Neutrophil (primary cell): Measurements from ENCODE around the gene DGAT2.

Experiments used
- H3K27ac ChIP-seq: fragments of 200-600 bp; sonication (generic); 2 replicates; pipeline ENCODE4 v1.5.1; 2016; ENCODE audit warnings: mild to moderate bottlenecking, moderate library complexity
- H3K27me3 ChIP-seq: fragments of 200-600 bp; sonication (generic); 2 replicates; pipeline ENCODE4 v1.6.0; 2016; ENCODE audit warnings: mild to moderate bottlenecking
- H3K36me3 ChIP-seq: fragments of 200-600 bp; sonication (generic); 2 replicates; pipeline ENCODE4 v1.5.1; 2017
- H3K4me1 ChIP-seq, 2 experiments: fragments of 200-600 bp in 1 of 2; sonication (generic) in 1 of 2; 1 replicate in 1 of 2; 2 replicates in 1 of 2; pipeline versions ENCODE4 v1.5.1 to v1.6.1; 2013 to 2016; ENCODE audit warnings: low read depth in 1 of 2, low read length in 1 of 2, mild to moderate bottlenecking in 1 of 2, moderate library complexity in 1 of 2; ENCODE audit not compliant: control insufficient read depth in 1 of 2, insufficient read depth in 1 of 2
- H3K4me3 ChIP-seq, 2 experiments: fragments of 200-600 bp in 1 of 2; sonication (generic) in 1 of 2; 1 replicate in 1 of 2; 2 replicates in 1 of 2; pipeline ENCODE4 v1.5.1; 2013 to 2016; ENCODE audit warnings: low read depth in 1 of 2, low read length in 1 of 2, mild to moderate bottlenecking in 1 of 2, moderate library complexity in 1 of 2
- H3K9me3 ChIP-seq: fragments of 200-600 bp; sonication (generic); 2 replicates; pipeline ENCODE4 v1.5.1; 2016
- TF ChIP-seq, protein P1 (sequence below): fragments of 200-600 bp; sonication (generic); IDR thresholded peaks from 2 replicates; pipeline ENCODE4 v1.5.1; 2016; ENCODE audit warnings: antibody characterized with exemption

The DGAT2 gene

DNA sequence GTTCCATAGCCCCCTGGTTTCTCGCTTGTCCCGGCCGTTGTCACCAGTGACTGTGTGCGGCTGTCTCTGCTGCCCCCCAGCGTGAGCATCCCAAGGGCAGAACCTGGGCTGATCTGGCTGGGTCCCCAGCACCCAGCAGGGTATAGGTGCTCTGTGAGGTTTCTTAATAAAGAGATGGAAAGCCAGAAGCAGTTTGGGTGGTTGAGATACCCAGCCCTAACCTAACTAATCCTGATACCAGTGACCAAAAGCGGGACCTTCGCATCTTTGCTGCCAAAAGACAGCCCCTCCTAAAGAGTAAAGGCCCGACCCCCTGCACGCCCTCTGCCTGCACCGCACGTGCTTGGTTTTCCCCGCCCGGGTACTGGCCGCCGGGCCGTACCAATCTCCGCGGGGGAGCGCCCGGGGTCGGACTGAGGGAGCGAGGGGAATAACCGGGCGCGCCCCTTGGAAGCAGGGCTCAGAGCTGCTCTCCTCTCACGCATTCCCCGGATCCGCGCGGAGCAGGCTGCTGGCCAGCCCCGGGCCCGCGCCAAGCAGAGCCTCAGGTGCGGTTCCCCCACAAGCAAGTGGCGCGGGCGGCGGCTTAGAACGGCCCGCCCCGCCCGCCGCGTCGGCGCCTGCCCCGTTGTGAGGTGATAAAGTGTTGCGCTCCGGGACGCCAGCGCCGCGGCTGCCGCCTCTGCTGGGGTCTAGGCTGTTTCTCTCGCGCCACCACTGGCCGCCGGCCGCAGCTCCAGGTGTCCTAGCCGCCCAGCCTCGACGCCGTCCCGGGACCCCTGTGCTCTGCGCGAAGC lies at the start of gene DGAT2:
Gene DGAT2 (plus strand): TSS at position 667 of the 797 bp plus-strand sequence. CDS start 214 bp downstream, outside the sequence.
- TF ChIP-seq, protein P1, sequence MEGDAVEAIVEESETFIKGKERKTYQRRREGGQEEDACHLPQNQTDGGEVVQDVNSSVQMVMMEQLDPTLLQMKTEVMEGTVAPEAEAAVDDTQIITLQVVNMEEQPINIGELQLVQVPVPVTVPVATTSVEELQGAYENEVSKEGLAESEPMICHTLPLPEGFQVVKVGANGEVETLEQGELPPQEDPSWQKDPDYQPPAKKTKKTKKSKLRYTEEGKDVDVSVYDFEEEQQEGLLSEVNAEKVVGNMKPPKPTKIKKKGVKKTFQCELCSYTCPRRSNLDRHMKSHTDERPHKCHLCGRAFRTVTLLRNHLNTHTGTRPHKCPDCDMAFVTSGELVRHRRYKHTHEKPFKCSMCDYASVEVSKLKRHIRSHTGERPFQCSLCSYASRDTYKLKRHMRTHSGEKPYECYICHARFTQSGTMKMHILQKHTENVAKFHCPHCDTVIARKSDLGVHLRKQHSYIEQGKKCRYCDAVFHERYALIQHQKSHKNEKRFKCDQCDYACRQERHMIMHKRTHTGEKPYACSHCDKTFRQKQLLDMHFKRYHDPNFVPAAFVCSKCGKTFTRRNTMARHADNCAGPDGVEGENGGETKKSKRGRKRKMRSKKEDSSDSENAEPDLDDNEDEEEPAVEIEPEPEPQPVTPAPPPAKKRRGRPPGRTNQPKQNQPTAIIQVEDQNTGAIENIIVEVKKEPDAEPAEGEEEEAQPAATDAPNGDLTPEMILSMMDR, result peak; percentile 59
- Histone ChIP-seq H3K36me3 (no peaks in the 10 kb centered on the region), H3K4me1 (peaks cover 55 to 59% of the 10 kb centered on the region in 2 experiments), H3K27me3 (no peaks in the 10 kb centered on the region), H3K9me3 (no peaks in the 10 kb centered on the region), H3K27ac (peak within 1 kb of the TSS; percentile 99), H3K4me3 (peak within 1 kb of the TSS; percentile 77 to 95)

GRCh38 chr11:75719340-75720239 lies 49.0 kb upstream of the DGAT2 start:
- Histone ChIP-seq H3K9me3 (no peaks in the 10 kb centered on the region), H3K27me3 (no peaks in the 10 kb centered on the region), H3K27ac (no peak overlapping the region), H3K4me3 (no peak overlapping the region), H3K36me3 (no peaks in the 10 kb centered on the region), H3K4me1 (no peaks in the 10 kb centered on the region)
- TF ChIP-seq, protein P1, result no peak

DNA sequence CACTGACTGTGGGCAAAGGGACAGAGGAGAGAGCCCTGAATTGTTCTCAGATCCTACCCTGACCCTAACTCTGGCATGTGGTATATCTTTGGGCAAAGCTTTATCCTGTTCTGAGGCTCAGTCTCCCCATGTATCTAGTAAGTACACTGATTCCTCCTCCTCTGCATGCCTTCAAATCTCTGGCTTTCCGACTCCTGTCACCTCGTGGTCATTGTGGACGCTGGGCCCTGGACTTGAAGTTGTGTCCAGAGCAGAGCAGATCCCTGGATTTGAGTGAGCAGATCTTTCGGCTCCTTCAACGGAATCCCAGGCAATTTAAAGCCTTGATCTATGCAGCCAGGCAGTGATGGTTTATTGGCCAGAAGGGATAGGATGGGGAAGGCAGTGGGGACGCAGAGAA lies 47.9 kb upstream of the DGAT2 start:
- no peaks in the 10 kb centered on the region for H3K9me3 ChIP-seq

DNA sequence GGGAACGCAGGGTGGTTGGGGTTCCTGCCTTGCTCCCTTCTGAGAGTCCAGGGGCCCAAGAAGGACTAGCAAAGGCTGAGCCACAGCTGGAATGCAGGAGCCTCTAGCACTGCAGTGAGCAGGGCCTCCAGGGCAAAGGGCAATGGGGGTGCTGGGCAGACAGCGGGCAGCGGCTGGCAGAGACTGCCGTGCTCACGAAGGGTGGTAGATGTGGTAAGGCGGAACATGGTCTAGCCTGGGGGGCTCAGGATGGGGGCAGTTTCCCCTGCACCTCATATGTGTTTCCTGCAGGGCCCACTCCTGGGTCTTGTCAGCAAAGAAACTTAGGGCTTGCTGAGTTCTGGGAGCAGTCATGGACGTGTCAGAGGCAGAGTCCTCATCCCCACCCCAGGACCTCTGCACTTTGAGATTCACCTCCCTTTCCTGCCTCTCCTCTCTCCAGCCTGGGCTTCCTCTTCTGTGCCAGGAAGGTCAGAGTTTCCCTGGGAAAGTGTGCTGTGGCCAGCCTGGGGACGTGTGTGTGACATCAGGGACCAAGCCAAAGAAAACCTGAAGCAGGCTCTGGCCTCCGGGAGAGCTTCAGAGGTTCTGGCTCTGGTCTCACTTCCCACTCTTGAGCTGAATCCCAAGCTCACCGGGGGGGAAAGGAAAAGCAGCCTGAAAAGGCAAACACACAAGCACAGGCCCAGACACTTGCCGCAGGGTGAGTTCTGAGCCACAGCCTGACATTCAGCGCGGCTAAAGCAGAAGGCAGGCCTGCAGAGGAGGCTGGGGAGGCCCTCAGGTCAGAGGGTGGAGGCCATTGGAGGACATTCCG lies 46.5 kb upstream of the DGAT2 start:
- TF ChIP-seq, protein P1, result no peak
- H3K36me3 ChIP-seq, result no peaks in the 10 kb centered on the region

More for the DNA sequence above, 47.9 kb upstream of the DGAT2 start:
- TF ChIP-seq, protein P1, result no peak
- Histone ChIP-seq H3K27ac (no peak overlapping the region), H3K36me3 (no peaks in the 10 kb centered on the region), H3K4me1 (no peaks in the 10 kb centered on the region), H3K4me3 (no peak overlapping the region), H3K27me3 (no peaks in the 10 kb centered on the region)

GRCh38 chr11:75722669-75723042 lies 45.9 kb upstream of the DGAT2 start:
- Histone ChIP-seq H3K27me3 (no peaks in the 10 kb centered on the region), H3K27ac (no peak overlapping the region), H3K4me3 (no peak overlapping the region), H3K9me3 (no peaks in the 10 kb centered on the region), H3K36me3 (no peaks in the 10 kb centered on the region), H3K4me1 (no peaks in the 10 kb centered on the region)
- TF ChIP-seq, protein P1, result no peak

More for the DNA sequence above, 46.5 kb upstream of the DGAT2 start:
- Histone ChIP-seq H3K4me1 (no peaks in the 10 kb centered on the region), H3K9me3 (no peaks in the 10 kb centered on the region), H3K4me3 (no peak overlapping the region), H3K27me3 (no peaks in the 10 kb centered on the region), H3K27ac (no peak overlapping the region)
